ENCODE results near the gene LPA. TPM values are rescaled to one million over a fixed set of nuclear protein-coding genes. Genes with fewer than 3 reads are reported as not detected.

LPA gene
- polyA plus RNA-seq, 2 of the 4 experiments (the other 2 are of a cell fraction): not detected

- TF ChIP-seq REST (IDR thresholded peaks at IDR 0.05) (no peak), MAZ (IDR thresholded peaks at IDR 0.05; ENCODE audit: borderline replicate concordance, low read depth, low read length) (no peak), HES2 (IDR thresholded peaks at IDR 0.05) (no peak)
Measured at GRCh38 chr6:160662429-160662828, 1.6 kb downstream of the LPA start (continued).

- no peak for FAIRE-seq
- WGBS (ENCODE audit: missing lambda C conversion rate): 0% methylated on average over 3 of the region's 3 CpGs
- CTCF ChIA-PET: no interaction called here
Measured at GRCh38 chr6:160661216-160661615, 2.9 kb downstream of the LPA start.

More at GRCh38 chr6:160661216-160661615, 2.9 kb downstream of the LPA start:
- ATAC-seq (no peak), DNase-seq (ENCODE audit: low read depth in 1 of 2, low spot score in 1 of 2) (no peak)
- no peaks in the 10 kb centered on the region for H3K4me1 ChIP-seq
- no peaks in the 10 kb centered on the region for H3K9me3 ChIP-seq
- H3K4me3 ChIP-seq: no peak overlapping the region
- H3K27ac ChIP-seq: no peak overlapping the region
- TF ChIP-seq HOXA7 (CRISPR knock-in tag; IDR thresholded peaks at IDR 0.05): no peak
- no peak for TF ChIP-seq HDAC2 (IDR thresholded peaks at IDR 0.05)
- TF ChIP-seq REST (IDR thresholded peaks at IDR 0.05): no peak
- no peak for TF ChIP-seq KDM5A (IDR thresholded peaks at IDR 0.05)
- no peak for TF ChIP-seq RNF2 (IDR thresholded peaks at IDR 0.05; ENCODE audit: borderline replicate concordance, low read depth)
- no peak for TF ChIP-seq PBX3 (IDR thresholded peaks at IDR 0.05)
- no peak for TF ChIP-seq HEYL (CRISPR knock-in tag; IDR thresholded peaks at IDR 0.05)
- no peak for TF ChIP-seq TFCP2L1 (CRISPR knock-in tag; IDR thresholded peaks at IDR 0.05)
- no peak for TF ChIP-seq FOXS1 (CRISPR knock-in tag; IDR thresholded peaks at IDR 0.05)
- TF ChIP-seq ESRRA (IDR thresholded peaks at IDR 0.05; ENCODE audit: borderline replicate concordance, low read length): no peak
- no peak for TF ChIP-seq CBX2 (IDR thresholded peaks at IDR 0.05; ENCODE audit: borderline replicate concordance, low read depth)
- TF ChIP-seq NFE2L2 (conservative IDR thresholded peaks at IDR 0.05; ENCODE audit: low read length): no peak
- no peak for TF ChIP-seq RARB (CRISPR knock-in tag; IDR thresholded peaks at IDR 0.05)
- no peak for TF ChIP-seq EHF (CRISPR knock-in tag; IDR thresholded peaks at IDR 0.05)
- no peak overlapping the region for H3K4me2 ChIP-seq
- POLR2A ChIA-PET: no interaction called here

All from A549 (cell line).